ENCODE data around the gene DLK2. TPM values are rescaled to one million over a fixed set of nuclear protein-coding genes. Genes with fewer than 3 reads are reported as not detected.

DLK2 gene
- total RNA-seq, 1 donor from 2014 or later, result 3.4 TPM

DNA sequence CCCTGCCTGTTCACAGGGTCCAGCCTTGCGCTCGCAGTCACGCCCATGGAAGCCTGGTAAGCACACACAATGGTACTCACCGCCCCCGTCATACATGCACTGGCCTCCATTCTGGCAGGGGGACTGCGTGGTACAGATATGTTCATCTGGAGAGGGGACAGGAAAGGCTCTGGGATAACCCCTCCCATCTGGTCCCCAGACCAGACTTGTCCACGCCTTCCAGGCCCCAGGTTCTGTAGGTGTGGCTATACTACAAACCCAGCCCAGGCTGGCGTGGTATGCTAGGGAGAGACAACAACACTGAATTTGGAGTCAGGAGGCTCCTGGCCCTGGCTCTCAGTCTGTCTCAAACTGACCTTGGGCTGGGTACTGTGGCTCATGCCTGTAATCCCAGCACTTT is 3.4 kb downstream of the DLK2 start:
- no peak for DNase-seq (ENCODE audit: extremely low spot score, unreplicated experiment)
- Mint-ChIP-seq H3K27me3 (peaks cover 22% of the 10 kb centered on the region), H3K36me3 (peaks cover 4% of the 10 kb centered on the region), H3K9me3 (no peaks in the 10 kb centered on the region), H3K4me1 (ENCODE audit: unreplicated experiment) (peaks cover 15% of the 10 kb centered on the region), H3K4me3 (no peak overlapping the region), H3K27ac (no peak overlapping the region)
- no peak for TF ChIP-seq CTCF (conservative IDR thresholded peaks at IDR 0.05)

GRCh38 chr6:43451348-43451747 is 4.0 kb downstream of the DLK2 start:
- no peaks in the 10 kb centered on the region for H3K9me3 Mint-ChIP-seq
- no peak for DNase-seq (ENCODE audit: extremely low spot score, unreplicated experiment)
- no peak overlapping the region for H3K4me3 Mint-ChIP-seq
- peaks cover 11% of the 10 kb centered on the region for H3K4me1 Mint-ChIP-seq (ENCODE audit: unreplicated experiment)
- no peak for TF ChIP-seq CTCF (conservative IDR thresholded peaks at IDR 0.05)
- no peak overlapping the region for H3K27ac Mint-ChIP-seq
- H3K27me3 Mint-ChIP-seq, result peaks cover 16% of the 10 kb centered on the region
- peaks cover 4% of the 10 kb centered on the region for H3K36me3 Mint-ChIP-seq

GRCh38 chr6:43450699-43451131 is 4.6 kb downstream of the DLK2 start:
- H3K36me3 Mint-ChIP-seq, result peaks cover 4% of the 10 kb centered on the region
- H3K4me1 Mint-ChIP-seq (ENCODE audit: unreplicated experiment), result peaks cover 5% of the 10 kb centered on the region
- H3K4me3 Mint-ChIP-seq, result no peak overlapping the region
- no peak for DNase-seq (ENCODE audit: extremely low spot score, unreplicated experiment)
- H3K9me3 Mint-ChIP-seq, result no peaks in the 10 kb centered on the region
- TF ChIP-seq CTCF (conservative IDR thresholded peaks at IDR 0.05), result no peak
- H3K27ac Mint-ChIP-seq, result no peak overlapping the region
- peaks cover 10% of the 10 kb centered on the region for H3K27me3 Mint-ChIP-seq

DNA sequence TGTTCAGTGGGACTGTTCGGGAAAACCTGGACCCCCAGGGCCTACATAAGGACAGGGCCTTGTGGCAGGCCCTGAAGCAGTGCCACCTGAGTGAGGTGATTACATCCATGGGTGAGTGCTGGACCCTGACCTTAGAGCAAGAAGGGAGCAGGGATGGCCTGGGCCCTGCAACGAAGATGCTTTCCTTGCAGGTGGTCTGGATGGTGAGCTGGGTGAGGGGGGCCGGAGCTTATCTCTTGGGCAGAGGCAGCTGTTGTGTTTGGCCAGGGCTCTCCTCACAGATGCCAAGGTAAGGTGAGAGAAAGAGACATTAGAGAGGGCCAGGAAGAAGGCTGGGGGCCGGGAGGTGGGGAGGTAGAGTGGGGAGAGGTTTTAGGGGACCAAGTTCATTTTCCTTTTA is 6.4 kb downstream of the DLK2 start:
- DNase-seq (ENCODE audit: extremely low spot score, unreplicated experiment), result no peak
- no peak overlapping the region for H3K27ac Mint-ChIP-seq
- no peak overlapping the region for H3K4me3 Mint-ChIP-seq
- H3K4me1 Mint-ChIP-seq (ENCODE audit: unreplicated experiment), result peaks cover 3% of the 10 kb centered on the region
- H3K36me3 Mint-ChIP-seq, result peaks cover 3% of the 10 kb centered on the region
- no peaks in the 10 kb centered on the region for H3K9me3 Mint-ChIP-seq
- H3K27me3 Mint-ChIP-seq, result peaks cover 3% of the 10 kb centered on the region
- no peak for TF ChIP-seq CTCF (conservative IDR thresholded peaks at IDR 0.05)

DNA sequence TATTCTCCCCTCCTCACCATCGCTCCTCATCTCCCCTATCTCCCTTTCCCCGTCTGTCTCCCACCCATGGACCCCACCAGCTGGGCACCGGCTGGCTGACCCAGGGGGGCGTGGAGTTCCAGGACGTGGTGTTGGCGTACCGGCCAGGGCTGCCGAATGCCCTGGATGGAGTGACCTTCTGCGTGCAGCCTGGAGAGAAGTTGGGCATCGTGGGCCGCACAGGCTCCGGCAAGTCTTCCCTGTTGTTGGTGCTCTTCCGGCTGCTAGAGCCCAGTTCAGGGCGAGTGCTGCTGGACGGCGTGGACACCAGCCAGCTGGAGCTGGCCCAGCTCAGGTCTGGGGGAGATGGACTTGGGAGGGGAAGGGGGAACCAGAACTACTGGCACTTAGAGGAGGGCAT is 7.7 kb downstream of the DLK2 start:
- DNase-seq (ENCODE audit: extremely low spot score, unreplicated experiment), result no peak
- no peak for TF ChIP-seq CTCF (conservative IDR thresholded peaks at IDR 0.05)
- Mint-ChIP-seq H3K36me3 (no peaks in the 10 kb centered on the region), H3K4me3 (no peak overlapping the region), H3K27me3 (no peaks in the 10 kb centered on the region), H3K27ac (no peak overlapping the region), H3K4me1 (ENCODE audit: unreplicated experiment) (no peaks in the 10 kb centered on the region), H3K9me3 (no peaks in the 10 kb centered on the region)

- no peak for DNase-seq (ENCODE audit: extremely low spot score, unreplicated experiment)
- Mint-ChIP-seq H3K4me1 (ENCODE audit: unreplicated experiment) (no peaks in the 10 kb centered on the region), H3K4me3 (no peak overlapping the region), H3K9me3 (no peaks in the 10 kb centered on the region), H3K27ac (no peak overlapping the region), H3K27me3 (no peaks in the 10 kb centered on the region), H3K36me3 (no peaks in the 10 kb centered on the region)
- TF ChIP-seq CTCF (conservative IDR thresholded peaks at IDR 0.05), result no peak
These were observed 9.8 kb downstream of the DLK2 start for GRCh38 chr6:43445576-43445975.
